ENCODE data around the gene TNFSF10.

The TNFSF10 gene

GRCh38 chr3:172543884-172544283, 20.7 kb upstream of the TNFSF10 start:
- TF ChIP-seq CTCF (IDR thresholded peaks at IDR 0.05; ENCODE audit: low read length) (no peak), EZH2 (optimal IDR thresholded peaks at IDR 0.05; ENCODE audit: low read depth, low read length) (no peak), EZH2phosphoT487 (IDR thresholded peaks at IDR 0.05; ENCODE audit: low read length) (no peak)
- H4K20me1 ChIP-seq (ENCODE audit: insufficient read depth, low read length), result no peaks in the 10 kb centered on the region
- no peak overlapping the region for H3K9ac ChIP-seq (ENCODE audit: low read length)
- no peak overlapping the region for H3K4me3 ChIP-seq (ENCODE audit: low read length)
- no peaks in the 10 kb centered on the region for H3K79me2 ChIP-seq (ENCODE audit: low read length)
- H3K4me1 ChIP-seq (ENCODE audit: low read length), result peaks cover 16% of the 10 kb centered on the region
- no peaks in the 10 kb centered on the region for H3K9me2 ChIP-seq (replicated peaks; ENCODE audit: insufficient read depth, low read length)
- no peak for DNase-seq
- H3K27me3 ChIP-seq (replicated peaks; ENCODE audit: insufficient read depth, low read length), result no peaks in the 10 kb centered on the region
- H3K27ac ChIP-seq (ENCODE audit: low read length), result no peak overlapping the region
- no peak overlapping the region for H3K4me2 ChIP-seq (ENCODE audit: low read depth, low read length)
- H2AFZ ChIP-seq (ENCODE audit: low read length), result no peak overlapping the region
- H3K36me3 ChIP-seq (replicated peaks; ENCODE audit: insufficient read depth, low read length), result no peaks in the 10 kb centered on the region
- H3F3A ChIP-seq (ENCODE audit: insufficient read depth, low read length), result peaks cover 9% of the 10 kb centered on the region; the same call in 1 of the 2 replicates
- no peaks in the 10 kb centered on the region for H3K9me3 ChIP-seq (replicated peaks; ENCODE audit: insufficient read depth, low read length)

DNA sequence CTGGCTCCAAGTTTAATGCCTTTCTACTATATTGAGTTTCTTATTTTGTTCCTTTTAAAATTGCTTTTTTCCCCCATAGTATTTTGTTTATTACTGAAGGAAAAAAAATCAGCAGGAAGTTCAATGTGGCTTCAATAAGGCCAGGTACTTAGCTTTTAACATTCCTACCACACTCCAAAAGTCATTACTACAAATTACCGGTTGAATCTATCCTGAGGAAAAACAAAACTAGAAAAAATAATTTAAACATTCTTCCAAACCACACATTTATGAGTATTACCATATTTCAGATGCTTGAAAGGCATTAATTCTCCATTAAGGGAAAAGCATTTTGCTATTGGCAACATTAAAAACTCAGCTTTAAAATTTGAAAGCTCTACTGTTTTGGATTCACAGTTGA, 20.2 kb upstream of the TNFSF10 start:
- no peak for DNase-seq

GRCh38 chr3:172542999-172543398, 19.8 kb upstream of the TNFSF10 start:
- Histone ChIP-seq H2AFZ (ENCODE audit: low read length) (no peak overlapping the region), H3K9me3 (replicated peaks; ENCODE audit: insufficient read depth, low read length) (no peaks in the 10 kb centered on the region), H3K27ac (ENCODE audit: low read length) (no peak overlapping the region), H4K20me1 (ENCODE audit: insufficient read depth, low read length) (no peaks in the 10 kb centered on the region), H3F3A (ENCODE audit: insufficient read depth, low read length) (peaks cover 9% of the 10 kb centered on the region; the same call in 1 of the 2 replicates), H3K4me1 (ENCODE audit: low read length) (peaks cover 16% of the 10 kb centered on the region), H3K9me2 (replicated peaks; ENCODE audit: insufficient read depth, low read length) (no peaks in the 10 kb centered on the region), H3K27me3 (replicated peaks; ENCODE audit: insufficient read depth, low read length) (no peaks in the 10 kb centered on the region), H3K4me2 (ENCODE audit: low read depth, low read length) (no peak overlapping the region), H3K36me3 (replicated peaks; ENCODE audit: insufficient read depth, low read length) (no peaks in the 10 kb centered on the region), H3K9ac (ENCODE audit: low read length) (no peak overlapping the region), H3K79me2 (ENCODE audit: low read length) (no peaks in the 10 kb centered on the region), H3K4me3 (ENCODE audit: low read length) (no peak overlapping the region)
- DNase-seq, result no peak
- TF ChIP-seq EZH2 (optimal IDR thresholded peaks at IDR 0.05; ENCODE audit: low read depth, low read length) (no peak), CTCF (IDR thresholded peaks at IDR 0.05; ENCODE audit: low read length) (no peak), EZH2phosphoT487 (IDR thresholded peaks at IDR 0.05; ENCODE audit: low read length) (no peak)

More for the DNA sequence above, 20.2 kb upstream of the TNFSF10 start:
- no peaks in the 10 kb centered on the region for H3K9me3 ChIP-seq (replicated peaks; ENCODE audit: insufficient read depth, low read length)
- no peak for TF ChIP-seq EZH2phosphoT487 (IDR thresholded peaks at IDR 0.05; ENCODE audit: low read length)
- TF ChIP-seq CTCF (IDR thresholded peaks at IDR 0.05; ENCODE audit: low read length), result no peak
- TF ChIP-seq EZH2 (optimal IDR thresholded peaks at IDR 0.05; ENCODE audit: low read depth, low read length), result no peak
- H3K9me2 ChIP-seq (replicated peaks; ENCODE audit: insufficient read depth, low read length), result no peaks in the 10 kb centered on the region
- no peak overlapping the region for H3K9ac ChIP-seq (ENCODE audit: low read length)
- no peak overlapping the region for H2AFZ ChIP-seq (ENCODE audit: low read length)
- H3K36me3 ChIP-seq (replicated peaks; ENCODE audit: insufficient read depth, low read length), result no peaks in the 10 kb centered on the region
- H4K20me1 ChIP-seq (ENCODE audit: insufficient read depth, low read length), result no peaks in the 10 kb centered on the region
- H3K27ac ChIP-seq (ENCODE audit: low read length), result no peak overlapping the region
- H3K4me2 ChIP-seq (ENCODE audit: low read depth, low read length), result no peak overlapping the region
- peaks cover 9% of the 10 kb centered on the region; the same call in 1 of the 2 replicates for H3F3A ChIP-seq (ENCODE audit: insufficient read depth, low read length)
- H3K4me1 ChIP-seq (ENCODE audit: low read length), result peaks cover 16% of the 10 kb centered on the region
- H3K27me3 ChIP-seq (replicated peaks; ENCODE audit: insufficient read depth, low read length), result no peaks in the 10 kb centered on the region
- no peak overlapping the region for H3K4me3 ChIP-seq (ENCODE audit: low read length)
- no peaks in the 10 kb centered on the region for H3K79me2 ChIP-seq (ENCODE audit: low read length)

Measured in MM.1S (cell line).